Neural progenitor cell (in vitro differentiated cells): ENCODE measurements around the gene LSM2. TPM values are rescaled to one million over a fixed set of nuclear protein-coding genes. Genes with fewer than 3 reads are reported as not detected.
"Not testable (repeated sequence)": the region's sequence is repeated elsewhere in the genome, so short reads cannot be mapped to it uniquely, and the experiment has no call there.

Experiments
- DNase-seq: peaks from one replicate; pipeline ENCODE4 v3.0.0-alpha.2; 2016; ENCODE audit warnings: low spot score
- H2AFZ ChIP-seq: fragments of 200-600 bp; sonication (generic); replicated peaks from 2 replicates; pipeline ENCODE4 v1.6.1; 2016; ENCODE audit warnings: antibody characterized with exemption
- H3F3A ChIP-seq: fragments of 200-600 bp; sonication (generic); 2 replicates; pipeline ENCODE4 v1.6.1; 2016; ENCODE audit warnings: antibody characterized with exemption, low read depth
- H3K27ac ChIP-seq: fragments of 200-600 bp; sonication (generic); 2 replicates; pipeline ENCODE4 v1.5.1; 2016; ENCODE audit warnings: mild to moderate bottlenecking
- H3K27me3 ChIP-seq: fragments of 200-600 bp; sonication (generic); 2 replicates; pipeline ENCODE4 v1.6.1; 2016; ENCODE audit warnings: mild to moderate bottlenecking, moderate library complexity
- H3K36me3 ChIP-seq: fragments of 200-600 bp; sonication (generic); 2 replicates; pipeline ENCODE4 v1.5.1; 2016
- H3K4me1 ChIP-seq: fragments of 200-600 bp; sonication (generic); 2 replicates; pipeline ENCODE4 v1.6.1; 2016; ENCODE audit warnings: mixed run types
- H3K4me2 ChIP-seq: fragments of 200-600 bp; sonication (generic); 2 replicates; pipeline ENCODE4 v1.6.1; 2016
- H3K4me3 ChIP-seq: fragments of 200-600 bp; sonication (generic); 2 replicates; pipeline ENCODE4 v1.5.1; 2016
- H3K79me2 ChIP-seq: fragments of 200-600 bp; sonication (generic); 2 replicates; pipeline ENCODE4 v1.6.1; 2016; ENCODE audit warnings: low read depth
- H3K9ac ChIP-seq: fragments of 200-600 bp; sonication (generic); 2 replicates; pipeline ENCODE4 v1.6.1; 2016
- H3K9me3 ChIP-seq: fragments of 200-600 bp; sonication (generic); 2 replicates; pipeline ENCODE4 v1.5.1; 2016; ENCODE audit warnings: low read depth
- H4K20me1 ChIP-seq: fragments of 200-600 bp; sonication (generic); 2 replicates; pipeline ENCODE4 v1.6.1; 2016; ENCODE audit warnings: low read depth
- H3K27ac Mint-ChIP-seq: 3 replicates; pipeline ENCODE4 v1.8.0; 2021; ENCODE audit warnings: mixed read lengths
- H3K27me3 Mint-ChIP-seq: 2 replicates; pipeline ENCODE4 v1.8.0; 2022; ENCODE audit warnings: low read depth, mild to moderate bottlenecking, inconsistent platforms, moderate library complexity, mixed read lengths; ENCODE audit not compliant: insufficient read depth
- H3K36me3 Mint-ChIP-seq: 3 replicates; pipeline ENCODE4 v1.8.0; 2021; ENCODE audit warnings: mixed read lengths
- H3K4me1 Mint-ChIP-seq: 3 replicates; pipeline ENCODE4 v1.8.0; 2021; ENCODE audit warnings: mixed read lengths
- H3K4me3 Mint-ChIP-seq: 3 replicates; pipeline ENCODE4 v1.8.0; 2021; ENCODE audit warnings: mild to moderate bottlenecking, moderate library complexity, mixed read lengths
- H3K9me3 Mint-ChIP-seq: 3 replicates; pipeline ENCODE4 v1.8.0; 2020; ENCODE audit warnings: mixed read lengths
- EZH2 ChIP-seq: fragments of 200-600 bp; sonication (generic); IDR thresholded peaks from 2 replicates; pipeline ENCODE4 v1.6.1; 2017; ENCODE audit warnings: antibody characterized with exemption, mild to moderate bottlenecking, moderate library complexity
- EZH2phosphoT487 ChIP-seq: fragments of 200-600 bp; sonication (generic); IDR thresholded peaks from 2 replicates; pipeline ENCODE4 v1.6.1; 2017; ENCODE audit warnings: antibody characterized with exemption
- total RNA-seq: library from RNA; depleted of rRNA; stranded (reverse); fragments of >200 nt; gene quantifications from 2 replicates; pipeline ENCODE4 v1.2.3, GENCODE V29; 2015; ENCODE audit warnings: low replicate concordance
- TF ChIP-seq, protein P1 (sequence below): fragments of 200-600 bp; sonication (generic); IDR thresholded peaks from 2 replicates; pipeline ENCODE4 v1.5.1; 2017; ENCODE audit warnings: antibody characterized with exemption, mild to moderate bottlenecking

Gene LSM2
- total RNA-seq, 1 donor from 2014 or later, result 105 TPM

DNA sequence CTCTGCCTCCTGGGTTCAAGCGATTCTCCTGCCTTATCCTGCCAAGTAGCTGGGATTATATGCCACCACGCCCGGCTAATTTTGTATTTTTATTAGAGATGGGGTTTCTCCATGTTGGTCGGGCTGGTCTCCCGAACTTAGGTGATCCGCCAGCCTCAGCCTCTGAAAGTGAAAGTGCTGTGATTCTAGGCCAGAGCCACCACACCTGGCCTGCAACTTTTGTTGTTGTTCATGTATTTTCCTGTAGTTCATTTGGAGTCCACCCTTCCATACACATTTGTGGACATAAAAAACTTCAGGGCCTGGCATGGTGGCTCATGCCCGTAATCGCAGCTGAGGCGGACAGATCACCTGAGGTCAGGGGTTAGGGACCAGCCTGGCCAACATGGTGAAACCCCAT is 35.3 kb upstream of the LSM2 start:
- Histone ChIP-seq H2AFZ (no peak overlapping the region), H3K4me1 (peaks cover 14% of the 10 kb centered on the region), H3F3A (peaks cover 59% of the 10 kb centered on the region), H3K27me3 (no peaks in the 10 kb centered on the region), H3K79me2 (peaks cover 23% of the 10 kb centered on the region), H3K9ac (no peak overlapping the region), H3K4me3 (no peak overlapping the region), H3K9me3 (no peaks in the 10 kb centered on the region), H3K27ac (peak overlapping the region; percentile 13), H3K36me3 (peaks cover 20% of the 10 kb centered on the region), H4K20me1 (peaks cover 30% of the 10 kb centered on the region), H3K4me2 (no peak overlapping the region)
- no peak for DNase-seq
- Mint-ChIP-seq H3K4me1 (peaks cover 13% of the 10 kb centered on the region), H3K9me3 (no peaks in the 10 kb centered on the region), H3K36me3 (peaks cover 23% of the 10 kb centered on the region), H3K4me3 (no peak overlapping the region), H3K27me3 (peaks cover 15% of the 10 kb centered on the region), H3K27ac (no peak overlapping the region)
- TF ChIP-seq, protein P1, sequence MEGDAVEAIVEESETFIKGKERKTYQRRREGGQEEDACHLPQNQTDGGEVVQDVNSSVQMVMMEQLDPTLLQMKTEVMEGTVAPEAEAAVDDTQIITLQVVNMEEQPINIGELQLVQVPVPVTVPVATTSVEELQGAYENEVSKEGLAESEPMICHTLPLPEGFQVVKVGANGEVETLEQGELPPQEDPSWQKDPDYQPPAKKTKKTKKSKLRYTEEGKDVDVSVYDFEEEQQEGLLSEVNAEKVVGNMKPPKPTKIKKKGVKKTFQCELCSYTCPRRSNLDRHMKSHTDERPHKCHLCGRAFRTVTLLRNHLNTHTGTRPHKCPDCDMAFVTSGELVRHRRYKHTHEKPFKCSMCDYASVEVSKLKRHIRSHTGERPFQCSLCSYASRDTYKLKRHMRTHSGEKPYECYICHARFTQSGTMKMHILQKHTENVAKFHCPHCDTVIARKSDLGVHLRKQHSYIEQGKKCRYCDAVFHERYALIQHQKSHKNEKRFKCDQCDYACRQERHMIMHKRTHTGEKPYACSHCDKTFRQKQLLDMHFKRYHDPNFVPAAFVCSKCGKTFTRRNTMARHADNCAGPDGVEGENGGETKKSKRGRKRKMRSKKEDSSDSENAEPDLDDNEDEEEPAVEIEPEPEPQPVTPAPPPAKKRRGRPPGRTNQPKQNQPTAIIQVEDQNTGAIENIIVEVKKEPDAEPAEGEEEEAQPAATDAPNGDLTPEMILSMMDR, result no peak
- TF ChIP-seq EZH2 (no peak), EZH2phosphoT487 (no peak)

DNA sequence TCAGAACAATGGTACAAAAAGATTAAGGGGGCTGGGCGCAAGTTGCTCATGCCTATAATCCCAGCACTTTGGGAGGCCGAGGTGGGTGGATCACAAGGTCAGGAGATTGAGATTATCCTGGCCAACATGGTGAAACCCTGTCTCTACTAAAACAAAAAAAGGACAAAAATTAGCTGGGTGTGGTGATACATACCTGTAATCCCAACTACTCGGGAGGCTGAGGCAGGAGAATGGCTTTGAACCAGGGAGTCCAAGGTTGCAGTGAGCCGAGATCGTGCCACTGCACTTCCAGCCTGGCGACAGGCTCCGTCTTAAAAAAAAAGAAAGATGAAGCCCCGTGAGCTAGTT is 33.0 kb upstream of the LSM2 start:
- Histone ChIP-seq H3K36me3 (peaks cover 27% of the 10 kb centered on the region), H3F3A (peaks cover 82% of the 10 kb centered on the region), H4K20me1 (peaks cover 46% of the 10 kb centered on the region), H3K79me2 (peaks cover 46% of the 10 kb centered on the region), H3K4me1 (peaks cover 26% of the 10 kb centered on the region)
- not testable (repeated sequence) for H3K4me2 ChIP-seq, DNase-seq, H3K27ac Mint-ChIP-seq, H3K27me3 ChIP-seq, H3K4me3 ChIP-seq, H2AFZ ChIP-seq, H3K27ac ChIP-seq, H3K4me3 Mint-ChIP-seq, H3K9ac ChIP-seq, H3K9me3 ChIP-seq, H3K9me3 Mint-ChIP-seq
- Mint-ChIP-seq H3K36me3 (peaks cover 39% of the 10 kb centered on the region), H3K27me3 (peaks cover 19% of the 10 kb centered on the region), H3K4me1 (peaks cover 31% of the 10 kb centered on the region)

DNA sequence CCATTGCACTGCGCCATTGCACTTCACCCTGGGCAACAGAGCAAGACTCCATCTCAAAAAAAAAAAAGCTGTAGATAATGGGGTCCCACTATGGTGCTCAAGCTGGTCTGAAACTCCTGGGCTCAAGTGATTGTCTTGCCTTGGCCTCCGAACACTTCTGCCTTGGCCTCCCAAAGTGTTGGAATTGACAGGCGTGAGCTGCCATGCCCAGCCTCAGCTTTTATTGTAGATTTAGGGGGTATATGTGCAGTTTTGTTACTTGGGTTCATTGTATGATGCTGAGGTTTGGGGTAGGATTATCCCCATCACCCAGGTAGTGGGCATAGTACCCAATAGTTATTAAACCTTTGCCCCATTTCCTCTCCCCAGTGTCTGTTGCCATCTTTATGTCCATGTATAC is 32.2 kb upstream of the LSM2 start:
- peaks cover 46% of the 10 kb centered on the region for H4K20me1 ChIP-seq
- peaks cover 89% of the 10 kb centered on the region for H3F3A ChIP-seq
- peak overlapping the region; percentile 42 for H3K4me3 Mint-ChIP-seq
- no peak overlapping the region for H3K9ac ChIP-seq
- H3K4me1 Mint-ChIP-seq, result peaks cover 38% of the 10 kb centered on the region
- no peak overlapping the region for H3K27ac Mint-ChIP-seq
- no peaks in the 10 kb centered on the region for H3K9me3 ChIP-seq
- H3K4me1 ChIP-seq, result peaks cover 26% of the 10 kb centered on the region
- H3K27me3 ChIP-seq, result no peaks in the 10 kb centered on the region
- DNase-seq, result no peak
- H3K4me2 ChIP-seq, result no peak overlapping the region
- no peak overlapping the region for H3K27ac ChIP-seq
- peaks cover 38% of the 10 kb centered on the region for H3K36me3 Mint-ChIP-seq
- no peaks in the 10 kb centered on the region for H3K9me3 Mint-ChIP-seq
- no peak overlapping the region for H2AFZ ChIP-seq
- peaks cover 18% of the 10 kb centered on the region for H3K27me3 Mint-ChIP-seq
- H3K36me3 ChIP-seq, result peaks cover 27% of the 10 kb centered on the region
- peaks cover 47% of the 10 kb centered on the region for H3K79me2 ChIP-seq
- TF ChIP-seq EZH2 (no peak), EZH2phosphoT487 (no peak)
- TF ChIP-seq, protein P1, result no peak
- no peak overlapping the region for H3K4me3 ChIP-seq

DNA sequence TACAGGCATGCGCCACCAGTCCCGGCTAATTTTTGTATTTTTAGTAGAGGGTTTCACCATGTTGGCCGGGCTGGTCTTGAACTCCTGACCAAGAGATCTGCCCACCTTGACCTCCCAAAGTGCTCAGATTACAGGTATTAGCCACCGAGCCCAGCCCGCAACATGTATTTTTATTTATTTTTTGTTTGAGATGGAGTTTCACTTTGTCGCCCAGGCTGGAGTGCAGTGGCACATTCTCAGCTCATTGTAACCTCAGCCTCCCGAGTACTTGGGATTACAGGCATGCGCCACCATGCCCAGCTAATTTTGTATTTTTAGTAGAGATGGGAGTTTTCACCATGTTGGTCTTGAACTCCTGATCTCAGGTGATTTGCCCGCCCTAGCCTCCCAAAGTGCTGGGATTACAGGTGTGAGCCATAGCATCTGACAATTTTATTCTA is 31.4 kb upstream of the LSM2 start:
- not testable (repeated sequence) for H3K9me3 Mint-ChIP-seq, H3K27me3 ChIP-seq, H3K9me3 ChIP-seq, H3K27ac ChIP-seq, H3K9ac ChIP-seq, H3K4me3 Mint-ChIP-seq, H2AFZ ChIP-seq, DNase-seq, H3K27ac Mint-ChIP-seq
- Mint-ChIP-seq H3K36me3 (peaks cover 38% of the 10 kb centered on the region), H3K4me1 (peaks cover 38% of the 10 kb centered on the region), H3K27me3 (peaks cover 18% of the 10 kb centered on the region)
- Histone ChIP-seq H3K79me2 (peaks cover 47% of the 10 kb centered on the region), H3K4me1 (peaks cover 26% of the 10 kb centered on the region), H3F3A (peaks cover 88% of the 10 kb centered on the region), H3K36me3 (peaks cover 27% of the 10 kb centered on the region), H3K4me2 (peak overlapping the region; percentile 92), H3K4me3 (peak overlapping the region; percentile 89), H4K20me1 (peaks cover 46% of the 10 kb centered on the region)
